Gastrocnemius medialis (tissue), 4 donors: ENCODE measurements around the gene PRND.

Experiments
- POLR2A ChIP-seq, 2 donors: fragments of 450-650 bp; IDR thresholded peaks; one replicate each; pipeline ENCODE4 v1.6.1; 2017; ENCODE audit warnings: antibody characterized with exemption in 2 of 2, mild to moderate bottlenecking in 2 of 2, moderate library complexity in 2 of 2
- TF ChIP-seq, protein P1 (sequence below), 5 experiments: fragments of 450-650 bp in 3 of 5; fragments of 200-600 bp in 2 of 5; sonication (generic) in 2 of 5; IDR thresholded peaks in 4 of 5; conservative IDR thresholded peaks in 1 of 5; 1 replicate in 4 of 5; 2 replicates in 1 of 5; pipeline ENCODE4 v1.5.1; 2016 to 2019; ENCODE audit warnings: antibody characterized with exemption in 5 of 5, mild to moderate bottlenecking in 3 of 5, moderate library complexity in 3 of 5

DNA sequence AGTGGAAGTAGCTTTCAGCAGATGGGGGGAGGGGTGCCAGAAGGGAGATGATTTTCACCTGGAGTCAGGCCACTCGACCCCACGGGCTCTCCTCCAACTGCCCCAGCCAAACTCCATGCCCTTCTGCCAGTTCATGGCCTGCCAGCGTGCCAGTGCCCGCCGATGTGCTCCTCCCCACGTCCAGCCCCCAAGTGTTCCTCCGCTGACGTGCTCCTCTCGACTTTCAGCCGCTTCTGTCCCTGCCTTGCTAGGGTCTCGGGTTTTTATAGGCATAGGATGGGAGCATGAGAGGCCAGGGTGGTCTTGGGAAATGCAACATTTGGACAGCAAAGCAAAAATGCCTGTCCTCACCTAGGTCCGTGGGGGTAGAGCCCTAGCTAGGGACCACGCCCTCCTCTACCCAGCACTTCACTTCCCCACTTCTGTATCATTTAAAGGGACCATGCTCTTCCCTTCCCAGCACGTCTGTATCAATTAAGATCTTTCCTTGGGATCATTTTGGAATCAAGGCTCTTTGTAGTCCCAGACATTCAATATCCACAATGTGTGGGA lies 54.4 kb downstream of the PRND start:
- TF ChIP-seq, protein P1, sequence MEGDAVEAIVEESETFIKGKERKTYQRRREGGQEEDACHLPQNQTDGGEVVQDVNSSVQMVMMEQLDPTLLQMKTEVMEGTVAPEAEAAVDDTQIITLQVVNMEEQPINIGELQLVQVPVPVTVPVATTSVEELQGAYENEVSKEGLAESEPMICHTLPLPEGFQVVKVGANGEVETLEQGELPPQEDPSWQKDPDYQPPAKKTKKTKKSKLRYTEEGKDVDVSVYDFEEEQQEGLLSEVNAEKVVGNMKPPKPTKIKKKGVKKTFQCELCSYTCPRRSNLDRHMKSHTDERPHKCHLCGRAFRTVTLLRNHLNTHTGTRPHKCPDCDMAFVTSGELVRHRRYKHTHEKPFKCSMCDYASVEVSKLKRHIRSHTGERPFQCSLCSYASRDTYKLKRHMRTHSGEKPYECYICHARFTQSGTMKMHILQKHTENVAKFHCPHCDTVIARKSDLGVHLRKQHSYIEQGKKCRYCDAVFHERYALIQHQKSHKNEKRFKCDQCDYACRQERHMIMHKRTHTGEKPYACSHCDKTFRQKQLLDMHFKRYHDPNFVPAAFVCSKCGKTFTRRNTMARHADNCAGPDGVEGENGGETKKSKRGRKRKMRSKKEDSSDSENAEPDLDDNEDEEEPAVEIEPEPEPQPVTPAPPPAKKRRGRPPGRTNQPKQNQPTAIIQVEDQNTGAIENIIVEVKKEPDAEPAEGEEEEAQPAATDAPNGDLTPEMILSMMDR (IDR thresholded peaks at IDR 0.05 in 4 of 5, conservative IDR thresholded peaks at IDR 0.05 in 1 of 5): no peak
- no peak for TF ChIP-seq POLR2A (IDR thresholded peaks at IDR 0.05)
